Measurements from ENCODE around the gene PRKCA.

PRKCA gene

DNA sequence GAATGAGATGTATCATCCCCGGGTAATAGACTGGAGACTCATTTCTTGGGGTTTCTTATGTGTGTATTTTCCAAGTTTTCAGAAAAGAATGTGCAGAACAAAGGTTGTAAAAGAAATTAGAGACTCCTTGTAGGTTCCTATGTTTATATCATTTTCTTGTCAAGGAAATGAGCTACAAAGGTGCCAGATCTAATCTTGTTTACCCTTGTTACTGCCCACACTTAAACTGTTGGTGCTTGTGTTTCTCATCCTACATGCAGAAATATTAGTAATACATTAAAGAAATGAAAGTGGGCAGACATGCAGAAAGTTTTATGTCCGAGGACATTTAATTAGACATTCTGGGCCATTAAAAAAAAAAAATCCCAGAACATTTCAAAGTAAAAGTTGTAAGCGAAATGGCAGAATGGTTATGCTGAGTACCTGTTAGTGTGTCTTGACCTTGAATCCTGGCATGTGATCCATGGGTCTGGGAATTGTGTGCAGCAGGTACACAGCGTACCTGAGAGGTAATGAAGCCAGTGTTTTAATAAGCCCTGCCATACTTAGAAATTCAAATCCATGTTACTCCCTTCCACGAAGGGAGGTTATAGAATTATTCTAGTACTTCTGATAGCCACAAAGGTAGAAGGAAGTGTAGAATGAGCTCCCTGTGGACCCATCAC lies 469.9 kb downstream of the PRKCA start:
- TF ChIP-seq, protein P1, sequence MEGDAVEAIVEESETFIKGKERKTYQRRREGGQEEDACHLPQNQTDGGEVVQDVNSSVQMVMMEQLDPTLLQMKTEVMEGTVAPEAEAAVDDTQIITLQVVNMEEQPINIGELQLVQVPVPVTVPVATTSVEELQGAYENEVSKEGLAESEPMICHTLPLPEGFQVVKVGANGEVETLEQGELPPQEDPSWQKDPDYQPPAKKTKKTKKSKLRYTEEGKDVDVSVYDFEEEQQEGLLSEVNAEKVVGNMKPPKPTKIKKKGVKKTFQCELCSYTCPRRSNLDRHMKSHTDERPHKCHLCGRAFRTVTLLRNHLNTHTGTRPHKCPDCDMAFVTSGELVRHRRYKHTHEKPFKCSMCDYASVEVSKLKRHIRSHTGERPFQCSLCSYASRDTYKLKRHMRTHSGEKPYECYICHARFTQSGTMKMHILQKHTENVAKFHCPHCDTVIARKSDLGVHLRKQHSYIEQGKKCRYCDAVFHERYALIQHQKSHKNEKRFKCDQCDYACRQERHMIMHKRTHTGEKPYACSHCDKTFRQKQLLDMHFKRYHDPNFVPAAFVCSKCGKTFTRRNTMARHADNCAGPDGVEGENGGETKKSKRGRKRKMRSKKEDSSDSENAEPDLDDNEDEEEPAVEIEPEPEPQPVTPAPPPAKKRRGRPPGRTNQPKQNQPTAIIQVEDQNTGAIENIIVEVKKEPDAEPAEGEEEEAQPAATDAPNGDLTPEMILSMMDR (IDR thresholded peaks at IDR 0.05; ENCODE audit: low read depth, low read length): no peak
- no peak overlapping the region for H3K4me3 ChIP-seq (ENCODE audit: low read depth, low read length)

DNA sequence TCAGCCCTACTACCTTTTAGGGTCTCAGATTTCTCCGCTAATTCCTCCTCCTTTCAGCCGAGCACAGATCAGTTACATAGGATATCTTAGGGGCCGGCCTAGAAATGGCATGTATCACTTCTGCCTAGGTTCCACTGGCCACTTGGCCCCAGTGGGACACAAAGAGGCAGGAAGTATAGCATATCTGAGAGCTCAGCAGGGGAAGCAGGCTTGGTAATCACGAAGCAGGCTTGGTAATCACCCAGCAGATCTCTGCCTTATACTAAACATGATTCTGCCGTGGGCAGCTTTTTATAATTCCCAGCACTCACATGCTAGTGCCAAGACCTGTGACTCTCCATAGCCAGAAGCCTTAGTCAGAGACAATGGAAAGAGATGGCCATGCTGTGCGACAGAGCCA lies 472.9 kb downstream of the PRKCA start:
- TF ChIP-seq, protein P1 (IDR thresholded peaks at IDR 0.05; ENCODE audit: low read depth, low read length): no peak
- no peak overlapping the region for H3K4me3 ChIP-seq (ENCODE audit: low read depth, low read length)

DNA sequence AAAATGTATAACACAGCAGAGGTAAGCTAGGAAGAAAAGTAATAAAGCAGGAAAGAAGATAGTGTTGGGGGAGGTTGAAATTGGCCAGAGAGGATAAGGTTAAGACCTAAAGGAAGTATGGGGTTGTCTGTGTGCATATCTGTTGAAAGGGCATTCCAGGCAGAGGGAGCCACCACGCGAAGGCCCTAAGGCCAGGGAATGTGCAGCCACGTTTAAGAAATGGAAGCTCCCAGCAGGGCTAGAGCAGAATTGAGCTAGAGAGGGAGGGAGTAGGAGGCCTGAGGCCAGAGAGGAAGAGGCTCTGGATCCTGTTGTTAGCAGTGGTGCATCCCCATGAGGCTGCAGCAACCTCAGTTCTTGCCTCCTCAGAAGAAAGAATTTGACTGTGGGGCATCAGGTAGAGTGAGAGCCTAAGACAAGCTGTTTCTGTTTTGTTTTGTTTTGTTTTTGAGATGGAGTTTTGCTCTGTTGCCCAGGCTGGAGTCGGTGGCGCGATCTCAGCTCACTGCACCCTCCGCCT lies 473.5 kb downstream of the PRKCA start:
- TF ChIP-seq, protein P1 (IDR thresholded peaks at IDR 0.05; ENCODE audit: low read depth, low read length): no peak
- H3K4me3 ChIP-seq (ENCODE audit: low read depth, low read length): no peak overlapping the region

DNA sequence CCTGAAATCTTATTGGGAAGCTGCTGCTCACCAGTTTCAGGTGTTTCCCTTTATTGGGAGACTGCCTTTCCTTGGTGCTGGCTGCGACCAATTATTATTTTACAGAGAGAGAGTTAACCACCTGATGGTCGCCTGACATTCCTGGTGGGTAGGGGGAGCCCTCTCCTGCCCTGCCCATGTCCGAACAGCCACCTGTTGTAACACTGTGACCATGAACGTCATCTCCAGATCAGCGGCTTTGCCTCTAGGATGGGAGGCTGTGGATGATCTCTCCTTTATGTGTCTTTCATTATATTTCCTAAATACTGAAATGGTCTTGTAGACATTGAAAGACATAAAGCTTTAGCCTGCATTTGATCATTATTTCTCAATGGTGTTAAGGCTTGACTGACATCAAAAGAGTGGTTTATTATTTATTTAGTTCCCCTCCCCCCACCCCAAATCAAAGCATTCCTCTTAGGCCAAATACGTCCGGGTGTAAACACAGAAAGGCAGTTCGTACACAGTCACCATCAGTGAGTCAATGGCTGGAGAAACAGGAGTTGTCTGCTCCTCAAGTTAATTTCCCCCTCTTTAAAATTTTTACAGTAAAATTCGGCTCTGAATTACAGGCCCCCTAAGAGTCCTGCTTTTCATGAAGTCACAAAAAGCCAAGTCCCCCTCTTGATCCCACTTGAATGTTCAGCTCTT lies 474.7 kb downstream of the PRKCA start:
- TF ChIP-seq, protein P1 (IDR thresholded peaks at IDR 0.05; ENCODE audit: low read depth, low read length): no peak
- H3K4me3 ChIP-seq (ENCODE audit: low read depth, low read length): no peak overlapping the region

DNA sequence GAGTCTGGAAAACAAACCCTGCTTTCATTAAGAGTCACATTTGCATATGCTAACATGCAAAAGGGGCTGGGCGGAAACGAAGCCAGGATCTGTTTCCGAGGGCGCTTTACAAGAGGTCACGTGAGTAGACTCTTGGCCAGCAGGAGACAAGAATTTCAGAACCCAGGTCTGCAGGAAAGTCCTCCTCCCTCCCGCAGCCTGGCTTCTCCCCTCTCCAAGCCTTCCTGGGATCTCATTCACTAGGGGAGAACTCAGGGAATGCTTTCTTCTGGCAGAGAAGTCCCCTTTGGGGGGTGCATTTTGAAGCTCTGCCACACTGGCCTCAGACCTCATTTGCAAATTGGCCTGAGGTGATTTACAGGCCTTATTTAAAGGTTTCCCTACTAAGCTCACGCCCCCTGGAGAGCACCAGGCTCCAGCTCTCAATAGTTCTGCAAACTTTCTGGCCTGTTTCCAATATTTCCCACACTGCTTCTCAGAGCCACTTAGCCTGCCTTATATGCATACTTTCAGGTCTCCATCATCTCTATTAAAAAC lies 475.3 kb downstream of the PRKCA start:
- no peak overlapping the region for H3K4me3 ChIP-seq (ENCODE audit: low read depth, low read length)
- TF ChIP-seq, protein P1 (IDR thresholded peaks at IDR 0.05; ENCODE audit: low read depth, low read length): no peak

DNA sequence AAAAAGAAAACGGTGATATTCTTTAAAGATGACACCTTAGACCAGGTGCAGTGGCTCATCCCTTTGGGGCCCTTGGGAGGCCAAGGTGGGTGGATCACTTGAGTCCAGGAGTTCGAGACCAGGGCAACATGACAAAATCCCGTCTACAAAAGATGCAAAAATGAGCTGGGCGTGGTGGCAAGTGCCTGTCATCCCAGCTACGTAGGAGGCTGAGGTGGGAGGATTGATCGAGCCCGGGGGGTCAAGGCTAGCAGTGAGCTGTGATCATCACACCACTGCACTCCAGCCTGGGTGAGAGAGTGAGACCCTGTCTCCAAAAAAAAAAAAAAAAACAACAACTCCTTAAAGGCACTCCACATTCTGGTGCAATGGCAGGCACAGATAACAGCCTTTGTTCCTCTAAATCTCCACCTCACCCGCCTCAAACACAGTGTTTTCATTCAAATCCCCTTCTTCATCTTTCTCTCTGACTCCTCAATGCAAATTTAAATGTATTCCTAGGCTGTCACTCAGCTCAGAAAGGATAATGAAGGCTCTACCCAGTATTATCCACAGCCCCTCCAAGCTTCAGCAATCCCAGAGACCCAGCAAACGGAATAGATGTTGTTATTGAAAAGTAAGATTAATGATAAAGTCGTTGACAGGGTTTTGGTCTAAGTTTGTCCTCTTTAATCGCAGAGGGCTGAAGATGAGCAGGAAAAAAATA lies 476.3 kb downstream of the PRKCA start:
- TF ChIP-seq, protein P1 (IDR thresholded peaks at IDR 0.05; ENCODE audit: low read depth, low read length): no peak
- no peak overlapping the region for H3K4me3 ChIP-seq (ENCODE audit: low read depth, low read length)

Data from WI38 (cell line).